MG63 (cell line): ENCODE results near the gene ZKSCAN1. TPM values are rescaled to one million over a fixed set of nuclear protein-coding genes. Genes with fewer than 3 reads are reported as not detected.

Experiments used
- DNase-seq: peaks from one replicate; pipeline ENCODE4 v3.0.0-alpha.2; 2020
- H3K27me3 ChIP-seq: fragments of 250-450 bp; sonication (Bioruptor Pico); 2 replicates; pipeline ENCODE4 v1.5.1; 2020; ENCODE audit warnings: mild to moderate bottlenecking, moderate library complexity
- H3K36me3 ChIP-seq: fragments of 250-450 bp; sonication (Bioruptor Pico); 2 replicates; pipeline ENCODE4 v1.5.1; 2020; ENCODE audit warnings: mild to moderate bottlenecking, moderate library complexity
- H3K4me3 ChIP-seq: fragments of 250-450 bp; sonication (Bioruptor Pico); 2 replicates; pipeline ENCODE4 v1.5.1; 2020; ENCODE audit warnings: mild to moderate bottlenecking, moderate library complexity
- H3K9me3 ChIP-seq: fragments of 250-450 bp; sonication (Bioruptor Pico); 2 replicates; pipeline ENCODE4 v1.5.1; 2020; ENCODE audit warnings: mild to moderate bottlenecking, moderate library complexity
- total RNA-seq: library from RNA; depleted of rRNA; stranded (reverse); fragments of >200 nt; shearing (Covaris generic); gene quantifications from 2 replicates; pipeline ENCODE4 v1.2.3, GENCODE V29; 2014; ENCODE audit warnings: low replicate concordance; rRNA removed

ZKSCAN1 gene
- total RNA-seq, 1 experiment from 2014 or later = 8.6 TPM

- Histone ChIP-seq H3K9me3 (no peaks in the 10 kb centered on the region), H3K36me3 (peaks cover 13% of the 10 kb centered on the region), H3K4me3 (no peak overlapping the region), H3K27me3 (no peaks in the 10 kb centered on the region)
- no peak for DNase-seq
Measured at GRCh38 chr7:100082978-100083377, 67.6 kb downstream of the ZKSCAN1 start.

- H3K36me3 ChIP-seq = peaks cover 2% of the 10 kb centered on the region; the same call in 1 of the 2 replicates
- DNase-seq = no peak
- no peaks in the 10 kb centered on the region for H3K9me3 ChIP-seq
- H3K4me3 ChIP-seq = no peak overlapping the region
- no peaks in the 10 kb centered on the region for H3K27me3 ChIP-seq
Measured at GRCh38 chr7:100085515-100085914, 70.1 kb downstream of the ZKSCAN1 start.

GRCh38 chr7:100087055-100087750 lies 71.8 kb downstream of the ZKSCAN1 start:
- H3K9me3 ChIP-seq = no peaks in the 10 kb centered on the region
- no peaks in the 10 kb centered on the region for H3K27me3 ChIP-seq
- H3K4me3 ChIP-seq = no peak overlapping the region
- H3K36me3 ChIP-seq = peaks cover 17% of the 10 kb centered on the region
- peak; percentile 61 for DNase-seq

GRCh38 chr7:100088095-100088620 lies 72.8 kb downstream of the ZKSCAN1 start:
- Histone ChIP-seq H3K27me3 (no peaks in the 10 kb centered on the region), H3K4me3 (peak overlapping the region; percentile 61), H3K36me3 (peaks cover 27% of the 10 kb centered on the region), H3K9me3 (no peaks in the 10 kb centered on the region)
- no peak for DNase-seq

GRCh38 chr7:100088621-100089457 lies 73.4 kb downstream of the ZKSCAN1 start, which contains the start of gene COPS6:
Gene COPS6 (plus strand): TSS chr7:100088969. CDS start chr7:100088991, 22 bp downstream.
- H3K36me3 ChIP-seq = peaks cover 27% of the 10 kb centered on the region
- no peaks in the 10 kb centered on the region for H3K9me3 ChIP-seq
- H3K4me3 ChIP-seq = peak within 1 kb of the TSS; percentile 61
- DNase-seq = peak; percentile 81
- H3K27me3 ChIP-seq = no peaks in the 10 kb centered on the region

- peak; percentile 60 for DNase-seq
- Histone ChIP-seq H3K36me3 (peaks cover 34% of the 10 kb centered on the region), H3K4me3 (peak overlapping the region; percentile 61), H3K27me3 (no peaks in the 10 kb centered on the region), H3K9me3 (no peaks in the 10 kb centered on the region)
Measured at GRCh38 chr7:100089458-100090196, 74.2 kb downstream of the ZKSCAN1 start.

- Histone ChIP-seq H3K27me3 (no peaks in the 10 kb centered on the region), H3K9me3 (no peaks in the 10 kb centered on the region), H3K4me3 (no peak overlapping the region), H3K36me3 (peaks cover 45% of the 10 kb centered on the region)
- DNase-seq = no peak
Measured at GRCh38 chr7:100090527-100091410, 75.4 kb downstream of the ZKSCAN1 start.

Other genes starting within 250 kb of the ZKSCAN1 start
- not detected in 2 replicates for gene CYP3A4, start 231.4 kb upstream of the ZKSCAN1 start, total RNA-seq
- not detected in 2 replicates for gene CYP3A43, start 187.6 kb upstream of the ZKSCAN1 start, total RNA-seq
- gene OR2AE1, start 138.6 kb upstream of the ZKSCAN1 start, total RNA-seq = not detected in 2 replicates
- gene TRIM4, start 96.1 kb upstream of the ZKSCAN1 start, total RNA-seq = 9.1 and 11.3 TPM in 2 replicates
- not detected in 2 replicates for gene GJC3, start 86.0 kb upstream of the ZKSCAN1 start, total RNA-seq
- not detected in 2 replicates for gene AZGP1, start 39.6 kb upstream of the ZKSCAN1 start, total RNA-seq
- 3.6 and 6.3 TPM in 2 replicates for gene ZSCAN21, start 34.2 kb downstream of the ZKSCAN1 start, total RNA-seq
- gene ZNF3, start 66.1 kb downstream of the ZKSCAN1 start, total RNA-seq = 11.0 and 39.4 TPM in 2 replicates
- gene COPS6, start 73.4 kb downstream of the ZKSCAN1 start, total RNA-seq = 58.3 and 78.2 TPM in 2 replicates
- gene MCM7, start 85.8 kb downstream of the ZKSCAN1 start, total RNA-seq = 121 and 191 TPM in 2 replicates
- gene AP4M1, start 86.0 kb downstream of the ZKSCAN1 start, total RNA-seq = 16.8 and 28.4 TPM in 2 replicates
- gene TAF6, start 103.8 kb downstream of the ZKSCAN1 start, total RNA-seq = 10.8 and 30.6 TPM in 2 replicates
- 11.4 and 26.6 TPM in 2 replicates for gene CNPY4, start 104.0 kb downstream of the ZKSCAN1 start, total RNA-seq
- 1.9 TPM in 1 of 2 replicates, not detected in the other for gene MBLAC1, start 111.4 kb downstream of the ZKSCAN1 start, total RNA-seq
- gene LAMTOR4, start 133.3 kb downstream of the ZKSCAN1 start, total RNA-seq = 54.8 and 74.5 TPM in 2 replicates
- 0.22 and 3.0 TPM in 2 replicates for gene TRAPPC14, start 143.1 kb downstream of the ZKSCAN1 start, total RNA-seq
- gene GAL3ST4, start 153.0 kb downstream of the ZKSCAN1 start, total RNA-seq = 0.44 TPM in 1 of 2 replicates, not detected in the other
- 0.33 TPM in 1 of 2 replicates, not detected in the other for gene GPC2, start 161.8 kb downstream of the ZKSCAN1 start, total RNA-seq
- 0.13 TPM in 1 of 2 replicates, not detected in the other for gene STAG3, start 162.3 kb downstream of the ZKSCAN1 start, total RNA-seq
- gene PVRIG, start 204.4 kb downstream of the ZKSCAN1 start, total RNA-seq = not detected in 2 replicates